GM12891 (cell line): ENCODE data around the gene PSG3.

ENCODE experiments used
- POLR2A ChIP-seq: IDR thresholded peaks from 2 replicates; pipeline ENCODE4 v1.6.1; 2011; ENCODE audit warnings: low read depth, low read length, control low read depth
- POLR2AphosphoS5 ChIP-seq: IDR thresholded peaks from 2 replicates; pipeline ENCODE4 v1.6.1; 2011; ENCODE audit warnings: low read depth, low read length, control low read depth
- POU2F2 ChIP-seq: IDR thresholded peaks from 2 replicates; pipeline ENCODE4 v1.6.1; 2011; ENCODE audit warnings: low read depth, mild to moderate bottlenecking, control low read depth, low read length, moderate library complexity
- SPI1 ChIP-seq: IDR thresholded peaks from 2 replicates; pipeline ENCODE4 v1.6.1; 2011; ENCODE audit warnings: low read depth, low read length, control low read depth

DNA sequence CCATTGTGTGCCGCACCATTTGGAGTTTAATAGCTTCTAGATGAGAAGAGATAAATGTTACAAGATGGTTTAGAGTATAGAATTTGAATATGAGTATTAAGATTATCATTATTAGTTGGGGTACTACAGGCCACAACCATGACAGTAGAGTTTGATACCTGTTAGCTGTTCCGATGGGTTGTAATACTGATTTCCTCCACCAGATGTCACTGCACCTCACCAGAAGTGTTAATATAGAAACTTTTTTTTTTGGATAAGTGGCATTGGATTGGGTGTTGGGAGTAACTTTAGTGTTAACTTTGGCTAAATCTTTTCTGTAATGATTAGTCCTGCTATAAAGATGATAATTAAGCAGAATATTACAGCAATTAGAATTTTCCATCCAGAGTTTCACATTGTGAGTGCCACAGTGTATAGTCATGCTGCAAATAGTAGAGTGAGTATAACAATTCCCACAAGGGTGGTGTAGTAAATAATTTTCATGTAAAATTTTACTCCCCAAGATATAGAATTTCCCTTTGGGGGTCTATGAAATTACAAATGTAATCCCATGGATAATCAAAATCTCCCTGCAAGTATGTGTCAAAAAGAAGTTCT, 56.3 kb downstream of the PSG3 start:
- TF ChIP-seq POLR2A (no peak), POLR2AphosphoS5 (no peak), POU2F2 (no peak), SPI1 (no peak)
